Measurements from ENCODE around the gene FSD2. TPM values are rescaled to one million over a fixed set of nuclear protein-coding genes. Genes with fewer than 3 reads are reported as not detected.

The FSD2 gene
- total and polyA plus RNA-seq, 10 of the 15 experiments (the other 5 are each of a cell fraction or from before 2014, with no cell fraction given) = under 0.01 to 0.39 (median 0.07) TPM; not detected in 3

DNA sequence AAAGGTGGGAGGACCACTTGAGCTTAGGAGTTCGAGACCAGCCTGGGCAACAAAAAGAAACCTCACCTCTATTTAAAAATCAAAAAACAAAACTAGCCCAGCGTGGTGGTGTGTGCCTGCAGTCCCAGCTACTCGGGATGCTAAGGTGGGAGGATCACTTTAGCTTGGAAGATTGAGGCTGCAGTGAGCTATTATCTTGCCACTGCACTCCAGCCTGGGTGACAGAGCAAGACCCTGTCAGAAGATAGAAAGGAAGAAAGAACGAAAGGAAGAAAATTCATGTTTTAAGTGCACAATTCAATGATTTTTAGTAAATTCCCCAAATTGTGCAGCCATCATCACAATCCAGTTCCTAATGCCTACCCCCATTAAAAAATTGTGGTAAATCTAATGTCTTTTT is 7.8 kb downstream of the FSD2 start:
- no peak for TF ChIP-seq RFX5 (IDR thresholded peaks at IDR 0.05; ENCODE audit: low read depth, low read length)
- TF ChIP-seq, protein P1, sequence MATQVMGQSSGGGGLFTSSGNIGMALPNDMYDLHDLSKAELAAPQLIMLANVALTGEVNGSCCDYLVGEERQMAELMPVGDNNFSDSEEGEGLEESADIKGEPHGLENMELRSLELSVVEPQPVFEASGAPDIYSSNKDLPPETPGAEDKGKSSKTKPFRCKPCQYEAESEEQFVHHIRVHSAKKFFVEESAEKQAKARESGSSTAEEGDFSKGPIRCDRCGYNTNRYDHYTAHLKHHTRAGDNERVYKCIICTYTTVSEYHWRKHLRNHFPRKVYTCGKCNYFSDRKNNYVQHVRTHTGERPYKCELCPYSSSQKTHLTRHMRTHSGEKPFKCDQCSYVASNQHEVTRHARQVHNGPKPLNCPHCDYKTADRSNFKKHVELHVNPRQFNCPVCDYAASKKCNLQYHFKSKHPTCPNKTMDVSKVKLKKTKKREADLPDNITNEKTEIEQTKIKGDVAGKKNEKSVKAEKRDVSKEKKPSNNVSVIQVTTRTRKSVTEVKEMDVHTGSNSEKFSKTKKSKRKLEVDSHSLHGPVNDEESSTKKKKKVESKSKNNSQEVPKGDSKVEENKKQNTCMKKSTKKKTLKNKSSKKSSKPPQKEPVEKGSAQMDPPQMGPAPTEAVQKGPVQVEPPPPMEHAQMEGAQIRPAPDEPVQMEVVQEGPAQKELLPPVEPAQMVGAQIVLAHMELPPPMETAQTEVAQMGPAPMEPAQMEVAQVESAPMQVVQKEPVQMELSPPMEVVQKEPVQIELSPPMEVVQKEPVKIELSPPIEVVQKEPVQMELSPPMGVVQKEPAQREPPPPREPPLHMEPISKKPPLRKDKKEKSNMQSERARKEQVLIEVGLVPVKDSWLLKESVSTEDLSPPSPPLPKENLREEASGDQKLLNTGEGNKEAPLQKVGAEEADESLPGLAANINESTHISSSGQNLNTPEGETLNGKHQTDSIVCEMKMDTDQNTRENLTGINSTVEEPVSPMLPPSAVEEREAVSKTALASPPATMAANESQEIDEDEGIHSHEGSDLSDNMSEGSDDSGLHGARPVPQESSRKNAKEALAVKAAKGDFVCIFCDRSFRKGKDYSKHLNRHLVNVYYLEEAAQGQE (IDR thresholded peaks at IDR 0.05; ENCODE audit: low read depth, low read length) = no peak
- no peak for TF ChIP-seq SRF (IDR thresholded peaks at IDR 0.05; ENCODE audit: low read depth in 2 of 2, low read length in 2 of 2)
- TF ChIP-seq IKZF1 (conservative IDR thresholded peaks at IDR 0.05) = no peak
- TF ChIP-seq CREM (IDR thresholded peaks at IDR 0.05; ENCODE audit: low read depth) = no peak
- no peak for TF ChIP-seq GATAD2B (conservative IDR thresholded peaks at IDR 0.05; ENCODE audit: low read depth)
- no peak for TF ChIP-seq SPI1 (IDR thresholded peaks at IDR 0.05; ENCODE audit: borderline replicate concordance, insufficient read depth, low read depth, low read length)
- TF ChIP-seq IRF4 (IDR thresholded peaks at IDR 0.05; ENCODE audit: low read depth, low read length) = no peak
- no peak for TF ChIP-seq POU2F2 (IDR thresholded peaks at IDR 0.05; ENCODE audit: borderline replicate concordance, low read depth, low read length)
- TF ChIP-seq LARP7 (IDR thresholded peaks at IDR 0.05) = no peak
- TF ChIP-seq TCF12 (IDR thresholded peaks at IDR 0.05; ENCODE audit: low read depth, low read length) = no peak
- no peak for TF ChIP-seq RCOR1 (conservative IDR thresholded peaks at IDR 0.05; ENCODE audit: low read depth, low read length)
- TF ChIP-seq CHD1 (IDR thresholded peaks at IDR 0.05; ENCODE audit: low read depth, low read length) = no peak
- no peak for TF ChIP-seq RBBP5 (conservative IDR thresholded peaks at IDR 0.05)
- no peak for TF ChIP-seq MYC (IDR thresholded peaks at IDR 0.05; ENCODE audit: insufficient read depth, insufficient read length, insufficient replicate concordance, low read length, severe bottlenecking)
- no peak for TF ChIP-seq SREBF1 (IDR thresholded peaks at IDR 0.05; ENCODE audit: low read length)
- RAD21 ChIA-PET (ENCODE audit: unreplicated experiment) = no interaction called here
- no peak overlapping the region for H3K27ac ChIP-seq (ENCODE audit: control insufficient read depth, insufficient read depth)
- no peaks in the 10 kb centered on the region for H3K79me2 ChIP-seq (ENCODE audit: control insufficient read depth, insufficient read depth, low read length)
- no peak for ATAC-seq
- no peak for DNase-seq (ENCODE audit: low read depth, low spot score)
- WGBS (ENCODE audit: insufficient coverage, insufficient replicate concordance, low lambda C conversion rate, missing lambda C conversion rate) = 26% methylated on average over 4 of the region's 4 CpGs
- H2AFZ ChIP-seq (ENCODE audit: control insufficient read depth, low read depth, low read length) = no peak overlapping the region
- BruUV-seq (replicated peaks) = no TSS peak
- peaks cover 0 to 6% of the 10 kb centered on the region in 2 experiments; a peak in 1 of 4 replicates for H3K27me3 ChIP-seq (replicated peaks in 1 of 2; ENCODE audit: control insufficient read depth in 2 of 2, insufficient read depth in 2 of 2, low read length in 1 of 2)
- in situ Hi-C loops (cut with MboI) = no loop called here
- H3K9ac ChIP-seq (ENCODE audit: control insufficient read depth, insufficient read depth, low read length) = no peak overlapping the region
- H3K4me3 ChIP-seq = no peak overlapping the region
- SMC1A ChIA-PET (ENCODE audit: uncharacterized antibody, unreplicated experiment) = interaction anchor here (0.9 to 1.2 kb wide), 2 partner anchors 10 to 46 kb away, joined by 3 read pairs; no protein-coding TSS in a partner anchor
- POLR2A ChIA-PET = interaction anchor here (0.7 kb wide), 1 partner anchor 14 kb away, joined by 3 read pairs; no protein-coding TSS in a partner anchor
- CTCF ChIA-PET = no interaction called here
- no peak overlapping the region for H3K4me2 ChIP-seq (ENCODE audit: control insufficient read depth, insufficient read depth)
- intact Hi-C loops (cut with micrococcal nuclease; ENCODE audit: unreplicated experiment) = no loop called here
- H3K36me3 ChIP-seq (ENCODE audit: control insufficient read depth in 2 of 2, insufficient read depth in 2 of 2, low read length in 1 of 2) = no peaks in the 10 kb centered on the region
- no peaks in the 10 kb centered on the region for H4K20me1 ChIP-seq (ENCODE audit: control insufficient read depth, insufficient read depth)
- no peaks in the 10 kb centered on the region; the same call in none of the 2 replicates for H3K4me1 ChIP-seq (ENCODE audit: control insufficient read depth, insufficient read depth, low read length)
- FAIRE-seq = no peak
- no peaks in the 10 kb centered on the region for H3K9me3 ChIP-seq (replicated peaks; ENCODE audit: control insufficient read depth, insufficient read depth, low read length)

Data from GM12878 (cell line).